GM12878 (cell line): ENCODE results near the gene CLCN7. TPM values are rescaled to one million over a fixed set of nuclear protein-coding genes. Genes with fewer than 3 reads are reported as not detected.

Experiments
- ASH2L ChIP-seq: fragments of 300-600, 200-600 bp; sonication (generic); IDR thresholded peaks from 2 replicates; pipeline ENCODE4 v1.6.1; 2017; ENCODE audit warnings: low read depth, mild to moderate bottlenecking, borderline replicate concordance
- CBX3 ChIP-seq: fragments of 200-600 bp; sonication (generic); IDR thresholded peaks from 2 replicates; pipeline ENCODE4 v1.6.1; 2016; ENCODE audit warnings: low read depth, borderline replicate concordance
- CUX1 ChIP-seq: IDR thresholded peaks from 2 replicates; pipeline ENCODE4 v1.6.1; 2012; ENCODE audit warnings: improper control_type of control experiment, low read depth, low read length; ENCODE audit not compliant: insufficient replicate concordance
- EED ChIP-seq: sonication (generic); IDR thresholded peaks from 2 replicates; pipeline ENCODE4 v1.6.1; 2016; ENCODE audit warnings: antibody characterized with exemption, low read depth
- GATAD2B ChIP-seq: fragments of 450-650 bp; conservative IDR thresholded peaks from 2 replicates; pipeline ENCODE4 v1.6.1; 2017; ENCODE audit warnings: low read depth, mild to moderate bottlenecking, moderate library complexity
- IKZF2 ChIP-seq, 2 experiments: fragments of 450-650 bp; IDR thresholded peaks; 2 replicates each; pipeline ENCODE4 v1.6.1; 2017; ENCODE audit warnings: mild to moderate bottlenecking in 2 of 2, moderate library complexity in 2 of 2
- JUND ChIP-seq: IDR thresholded peaks from 2 replicates; pipeline ENCODE4 v1.6.1; 2012; ENCODE audit warnings: low read depth, mild to moderate bottlenecking, low read length, improper control_type of control experiment, moderate library complexity
- NKRF ChIP-seq: fragments of 450-650 bp; conservative IDR thresholded peaks from 2 replicates; pipeline ENCODE4 v1.6.1; 2017; ENCODE audit warnings: mild to moderate bottlenecking, moderate library complexity
- NR2C2 ChIP-seq: IDR thresholded peaks from 2 replicates; pipeline ENCODE4 v1.6.1; 2011; ENCODE audit warnings: borderline replicate concordance, low read depth; ENCODE audit not compliant: control insufficient read depth, insufficient read length
- NRF1 ChIP-seq: conservative IDR thresholded peaks from 2 replicates; pipeline ENCODE4 v1.6.1; 2011; ENCODE audit warnings: mild to moderate bottlenecking, low read depth, low read length, improper control_type of control experiment
- PBX3 ChIP-seq: IDR thresholded peaks from 2 replicates; pipeline ENCODE4 v1.6.1; 2011; ENCODE audit warnings: mild to moderate bottlenecking, low read depth, low read length, moderate library complexity; ENCODE audit not compliant: insufficient replicate concordance
- PML ChIP-seq: IDR thresholded peaks from 2 replicates; pipeline ENCODE4 v1.6.1; 2012; ENCODE audit warnings: low read length, inconsistent platforms
- RBBP5 ChIP-seq: fragments of 200-600 bp; sonication (generic); conservative IDR thresholded peaks from 2 replicates; pipeline ENCODE4 v1.6.1; 2016
- RFX5 ChIP-seq: IDR thresholded peaks from 2 replicates; pipeline ENCODE4 v1.6.1; 2011; ENCODE audit warnings: low read depth, low read length, improper control_type of control experiment
- RUNX3 ChIP-seq: IDR thresholded peaks from 2 replicates; pipeline ENCODE4 v1.6.1; 2012; ENCODE audit warnings: low read length, inconsistent platforms
- SUZ12 ChIP-seq: fragments of 200-600 bp; sonication (generic); IDR thresholded peaks from one replicate; pipeline ENCODE4 v1.6.1; 2018; ENCODE audit warnings: antibody characterized with exemption, mild to moderate bottlenecking; ENCODE audit not compliant: unreplicated experiment
- TAF1 ChIP-seq: IDR thresholded peaks from 2 replicates; pipeline ENCODE4 v1.6.1; 2011; ENCODE audit warnings: mild to moderate bottlenecking, low read depth, low read length, borderline replicate concordance
- TCF12 ChIP-seq: IDR thresholded peaks from 2 replicates; pipeline ENCODE4 v1.6.1; 2011; ENCODE audit warnings: low read depth, mild to moderate bottlenecking, low read length
- ZBED1 ChIP-seq: IDR thresholded peaks from 2 replicates; pipeline ENCODE4 v1.6.1; 2016; ENCODE audit warnings: borderline replicate concordance
- ZBTB33 ChIP-seq: fragments of 450-650 bp; IDR thresholded peaks from 2 replicates; pipeline ENCODE4 v1.6.1; 2017; ENCODE audit warnings: mild to moderate bottlenecking
- ZNF24 ChIP-seq: fragments of 450-650 bp; IDR thresholded peaks from 2 replicates; pipeline ENCODE4 v1.6.1; 2017; ENCODE audit warnings: antibody characterized with exemption, mild to moderate bottlenecking
- polyA plus RNA-seq, 11 experiments: library from polyadenylated mRNA; depleted of rRNA in 4 of 11; unstranded in 6 of 11; stranded (reverse) in 5 of 11; fragments of >200 nt; fragmentation: Nextera tagmentation in 4 of 11; fragmentation: Illumina TruSeq in 1 of 11; extraction: Ambion mirVana in 4 of 11; extraction: Trizol in 1 of 11; gene quantifications; 1 replicate in 1 of 11; 2 replicates in 10 of 11; pipeline versions ENCODE4 v1.2.1 to v1.2.3, GENCODE V29; 2011 to 2016; ENCODE audit warnings: inconsistent platforms in 2 of 11, missing spikeins in 2 of 11, low read depth in 1 of 11
- total RNA-seq, 4 experiments: library from RNA; depleted of rRNA in 3 of 4; stranded (reverse); fragments of >200 nt in 3 of 4; fragmentation: Illumina TruSeq in 1 of 4; extraction: Trizol in 1 of 4; gene quantifications; 2 replicates each; pipeline versions ENCODE4 v1.2.1 to v1.2.3, GENCODE V29; 2013 to 2021

The CLCN7 gene
- total and polyA plus RNA-seq, 10 of the 15 experiments (the other 5 are each of a cell fraction or from before 2014, with no cell fraction given) = 0.04 to 62.5 (median 19.9) TPM

GRCh38 chr16:1474796-1475551 lies at the start of gene CLCN7 (continued):
- TF ChIP-seq PBX3 (no peak), TAF1 (peak; percentile 68; the same call in 1 of the 2 replicates), TCF12 (0 out of 2 replicates have a peak, but pooled peaks have one; percentile 51), JUND (no peak), CBX3 (no peak), PML (peak; percentile 84), NR2C2 (no peak), ZNF24 (0 out of 2 replicates have a peak, but pooled peaks have one; percentile 42), IKZF2 (IDR thresholded peaks at IDR 0.05) (no peak), EED (no peak), ZBED1 (no peak), SUZ12 (no peak), RBBP5 (no peak), RFX5 (no peak), CUX1 (no peak), NKRF (peak; percentile 98), GATAD2B (peak; percentile 67; the same call in 1 of the 2 replicates), ZBTB33 (no peak), RUNX3 (no peak), NRF1 (no peak), ASH2L (no peak)
